Measurements from ENCODE around the gene FAM131B.
A peak's percentile ranks its signal among the peaks of the same experiment; 100 is the strongest.

Gene FAM131B

GRCh38 chr7:143369678-143370651 lies 7.5 kb upstream of the FAM131B start:
- H3K36me3 ChIP-seq (ENCODE audit: insufficient read depth, low read length): no peaks in the 10 kb centered on the region
- no peaks in the 10 kb centered on the region for H3K9me3 ChIP-seq (ENCODE audit: low read length)
- H3K27me3 ChIP-seq (ENCODE audit: insufficient read depth, low read length): peaks cover 15% of the 10 kb centered on the region
- H2AFZ ChIP-seq (ENCODE audit: low read depth, low read length): no peak overlapping the region
- no peak overlapping the region for H3K4me3 ChIP-seq (ENCODE audit: low read length)
- H3K4me1 ChIP-seq (ENCODE audit: insufficient read depth, low read length): peaks cover 5% of the 10 kb centered on the region

GRCh38 chr7:143368387-143368786 lies 5.9 kb upstream of the FAM131B start:
- Histone ChIP-seq H3K4me3 (ENCODE audit: low read length) (no peak overlapping the region), H3K4me1 (ENCODE audit: insufficient read depth, low read length) (peaks cover 5% of the 10 kb centered on the region), H3K27me3 (ENCODE audit: insufficient read depth, low read length) (peaks cover 26% of the 10 kb centered on the region), H3K36me3 (ENCODE audit: insufficient read depth, low read length) (no peaks in the 10 kb centered on the region), H3K9me3 (ENCODE audit: low read length) (no peaks in the 10 kb centered on the region), H2AFZ (ENCODE audit: low read depth, low read length) (no peak overlapping the region)

- H3K27me3 ChIP-seq (ENCODE audit: insufficient read depth, low read length): peaks cover 30% of the 10 kb centered on the region
- no peaks in the 10 kb centered on the region for H3K36me3 ChIP-seq (ENCODE audit: insufficient read depth, low read length)
- H3K4me3 ChIP-seq (ENCODE audit: low read length): no peak overlapping the region
Observed at GRCh38 chr7:143367972-143368371, 5.5 kb upstream of the FAM131B start.

GRCh38 chr7:143363016-143363937 lies 764 bp upstream of the FAM131B start:
- Histone ChIP-seq H3K27me3 (ENCODE audit: insufficient read depth, low read length) (peaks cover 50% of the 10 kb centered on the region), H3K4me3 (ENCODE audit: low read length) (peak overlapping the region; percentile 37), H3K9me3 (ENCODE audit: low read length) (peaks cover 3% of the 10 kb centered on the region), H2AFZ (ENCODE audit: low read depth, low read length) (peak overlapping the region; percentile 47), H3K36me3 (ENCODE audit: insufficient read depth, low read length) (no peaks in the 10 kb centered on the region), H3K4me1 (ENCODE audit: insufficient read depth, low read length) (no peaks in the 10 kb centered on the region)

More at GRCh38 chr7:143367972-143368371, 5.5 kb upstream of the FAM131B start:
- Histone ChIP-seq H3K9me3 (ENCODE audit: low read length) (no peaks in the 10 kb centered on the region), H3K4me1 (ENCODE audit: insufficient read depth, low read length) (peaks cover 5% of the 10 kb centered on the region), H2AFZ (ENCODE audit: low read depth, low read length) (no peak overlapping the region)

GRCh38 chr7:143361552-143362130 lies 872 bp downstream of the FAM131B start:
- Histone ChIP-seq H3K36me3 (ENCODE audit: insufficient read depth, low read length) (no peaks in the 10 kb centered on the region), H3K27me3 (ENCODE audit: insufficient read depth, low read length) (peaks cover 40% of the 10 kb centered on the region), H3K4me3 (ENCODE audit: low read length) (peak overlapping the region; percentile 63), H2AFZ (ENCODE audit: low read depth, low read length) (peak overlapping the region; percentile 83), H3K9me3 (ENCODE audit: low read length) (peaks cover 3% of the 10 kb centered on the region), H3K4me1 (ENCODE audit: insufficient read depth, low read length) (no peaks in the 10 kb centered on the region)

- H3K36me3 ChIP-seq (ENCODE audit: insufficient read depth, low read length): no peaks in the 10 kb centered on the region
- H3K4me1 ChIP-seq (ENCODE audit: insufficient read depth, low read length): no peaks in the 10 kb centered on the region
- H3K4me3 ChIP-seq (ENCODE audit: low read length): peak overlapping the region; percentile 31
- H2AFZ ChIP-seq (ENCODE audit: low read depth, low read length): no peak overlapping the region
- H3K9me3 ChIP-seq (ENCODE audit: low read length): peaks cover 3% of the 10 kb centered on the region
- peaks cover 43% of the 10 kb centered on the region for H3K27me3 ChIP-seq (ENCODE audit: insufficient read depth, low read length)
Observed at GRCh38 chr7:143360788-143361551, 1.5 kb downstream of the FAM131B start.

- Histone ChIP-seq H3K36me3 (ENCODE audit: insufficient read depth, low read length) (no peaks in the 10 kb centered on the region), H3K4me1 (ENCODE audit: insufficient read depth, low read length) (no peaks in the 10 kb centered on the region), H3K9me3 (ENCODE audit: low read length) (peaks cover 3% of the 10 kb centered on the region), H3K4me3 (ENCODE audit: low read length) (no peak overlapping the region), H3K27me3 (ENCODE audit: insufficient read depth, low read length) (peaks cover 40% of the 10 kb centered on the region), H2AFZ (ENCODE audit: low read depth, low read length) (no peak overlapping the region)
Observed at GRCh38 chr7:143359771-143360353, 2.7 kb downstream of the FAM131B start.

GRCh38 chr7:143358626-143359025 lies 3.9 kb downstream of the FAM131B start:
- H3K4me3 ChIP-seq (ENCODE audit: low read length): no peak overlapping the region
- no peaks in the 10 kb centered on the region for H3K36me3 ChIP-seq (ENCODE audit: insufficient read depth, low read length)
- H3K4me1 ChIP-seq (ENCODE audit: insufficient read depth, low read length): no peaks in the 10 kb centered on the region
- H2AFZ ChIP-seq (ENCODE audit: low read depth, low read length): no peak overlapping the region
- peaks cover 3% of the 10 kb centered on the region for H3K9me3 ChIP-seq (ENCODE audit: low read length)
- peaks cover 32% of the 10 kb centered on the region for H3K27me3 ChIP-seq (ENCODE audit: insufficient read depth, low read length)

GRCh38 chr7:143356414-143357050 lies 6.0 kb downstream of the FAM131B start:
- H3K27me3 ChIP-seq (ENCODE audit: insufficient read depth, low read length): peaks cover 21% of the 10 kb centered on the region
- peaks cover 3% of the 10 kb centered on the region for H3K9me3 ChIP-seq (ENCODE audit: low read length)
- no peak overlapping the region for H2AFZ ChIP-seq (ENCODE audit: low read depth, low read length)
- no peak overlapping the region for H3K4me3 ChIP-seq (ENCODE audit: low read length)
- H3K4me1 ChIP-seq (ENCODE audit: insufficient read depth, low read length): peaks cover 17% of the 10 kb centered on the region
- no peaks in the 10 kb centered on the region for H3K36me3 ChIP-seq (ENCODE audit: insufficient read depth, low read length)

GRCh38 chr7:143355450-143356385 lies 6.8 kb downstream of the FAM131B start:
- peaks cover 17% of the 10 kb centered on the region for H3K4me1 ChIP-seq (ENCODE audit: insufficient read depth, low read length)
- peaks cover 3% of the 10 kb centered on the region for H3K9me3 ChIP-seq (ENCODE audit: low read length)
- H2AFZ ChIP-seq (ENCODE audit: low read depth, low read length): no peak overlapping the region
- H3K36me3 ChIP-seq (ENCODE audit: insufficient read depth, low read length): no peaks in the 10 kb centered on the region
- H3K4me3 ChIP-seq (ENCODE audit: low read length): no peak overlapping the region
- H3K27me3 ChIP-seq (ENCODE audit: insufficient read depth, low read length): peaks cover 17% of the 10 kb centered on the region

- H3K4me1 ChIP-seq (ENCODE audit: insufficient read depth, low read length): peaks cover 17% of the 10 kb centered on the region
- H2AFZ ChIP-seq (ENCODE audit: low read depth, low read length): no peak overlapping the region
- H3K36me3 ChIP-seq (ENCODE audit: insufficient read depth, low read length): no peaks in the 10 kb centered on the region
- H3K4me3 ChIP-seq (ENCODE audit: low read length): no peak overlapping the region
- peaks cover 3% of the 10 kb centered on the region for H3K9me3 ChIP-seq (ENCODE audit: low read length)
- peaks cover 16% of the 10 kb centered on the region for H3K27me3 ChIP-seq (ENCODE audit: insufficient read depth, low read length)
Observed at GRCh38 chr7:143354965-143355364, 7.5 kb downstream of the FAM131B start.
